Mesodermal cell (in vitro differentiated cells): ENCODE data around the gene TTC23.

ENCODE experiments used
- H3K27ac ChIP-seq: 2 replicates; pipeline ENCODE4 v1.7.0; 2013; ENCODE audit warnings: mild to moderate bottlenecking, low read depth, low read length, moderate library complexity; ENCODE audit not compliant: severe bottlenecking
- H3K36me3 ChIP-seq: 2 replicates; pipeline ENCODE4 v1.7.1; 2013; ENCODE audit warnings: mild to moderate bottlenecking, low read length, moderate library complexity; ENCODE audit not compliant: control insufficient read depth, insufficient read depth
- H3K4me1 ChIP-seq: one replicate; pipeline ENCODE4 v1.7.1; 2013; ENCODE audit warnings: mild to moderate bottlenecking, low read length; ENCODE audit not compliant: insufficient read depth, control insufficient read depth, poor library complexity, severe bottlenecking
- H3K4me3 ChIP-seq: 2 replicates; pipeline ENCODE4 v1.7.0; 2013; ENCODE audit warnings: low read length, control low read depth, mild to moderate bottlenecking; ENCODE audit not compliant: insufficient read depth, poor library complexity, severe bottlenecking; ENCODE audit errors: extremely low read depth
- H3K9me3 ChIP-seq: 2 replicates; pipeline ENCODE4 v1.7.1; 2013; ENCODE audit warnings: mild to moderate bottlenecking, low read length, moderate library complexity; ENCODE audit not compliant: control insufficient read depth
- WGBS, 2 experiments: methylation state at CpG; one replicate each; pipeline ENCODE4 v1.1.5; 2013; ENCODE audit warnings: missing lambda C conversion rate in 2 of 2; ENCODE audit not compliant: insufficient coverage in 2 of 2; 5-methylcytosine and 5-hydroxymethylcytosine counted together

Gene TTC23

DNA sequence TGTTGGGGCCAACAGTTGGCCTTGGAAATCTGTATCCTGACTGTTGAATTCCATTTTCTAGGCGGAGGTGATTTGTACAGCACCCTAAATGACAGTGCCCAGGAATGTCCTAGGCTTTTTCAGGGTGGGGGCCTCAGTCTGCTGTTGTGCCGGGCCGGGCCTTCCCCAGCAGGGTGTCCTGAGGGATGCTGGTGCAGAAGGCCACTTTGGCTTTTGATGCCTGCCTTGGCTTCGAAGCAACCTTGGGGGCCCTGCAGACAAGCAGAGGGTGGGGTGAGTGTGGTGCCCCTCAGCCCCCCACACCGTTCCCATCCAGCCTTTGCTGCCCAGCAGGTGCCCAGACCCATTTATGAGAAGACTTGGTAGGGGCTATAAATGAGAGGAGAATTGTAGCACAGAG lies 111.5 kb downstream of the TTC23 start:
- Histone ChIP-seq H3K4me3 (no peak overlapping the region), H3K27ac (no peak overlapping the region), H3K9me3 (no peaks in the 10 kb centered on the region), H3K4me1 (peaks cover 16% of the 10 kb centered on the region), H3K36me3 (peaks cover 47% of the 10 kb centered on the region)
- WGBS, 2 experiments = 100% methylated on average over 1 to 3 of the region's 5 CpGs

DNA sequence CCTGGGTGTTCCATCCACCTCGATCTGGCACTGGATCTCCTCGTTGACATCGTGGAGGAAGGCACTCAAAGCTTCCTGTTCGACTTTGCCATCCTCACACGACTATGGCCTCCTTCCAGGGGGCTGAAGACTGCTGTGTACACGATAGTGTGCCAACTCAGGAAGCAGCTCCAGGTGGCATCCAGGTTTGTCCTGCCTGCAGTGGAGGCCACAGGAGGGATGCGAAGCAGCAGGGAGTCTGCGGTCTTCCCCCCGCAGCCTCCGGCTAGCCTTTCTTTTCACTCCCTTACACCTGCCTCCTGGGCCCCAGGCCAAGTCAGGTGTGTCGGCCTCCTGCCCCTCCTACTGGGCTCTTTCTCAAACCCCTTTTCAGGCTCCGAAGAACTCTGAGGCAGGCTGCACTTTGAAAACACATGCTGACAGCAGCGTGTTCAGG lies 112.3 kb downstream of the TTC23 start:
- Histone ChIP-seq H3K9me3 (no peaks in the 10 kb centered on the region), H3K4me1 (peaks cover 9% of the 10 kb centered on the region), H3K27ac (no peak overlapping the region), H3K36me3 (peaks cover 54% of the 10 kb centered on the region), H3K4me3 (no peak overlapping the region)
- WGBS, 2 experiments = 92 to 95% methylated on average over 13 of the region's 13 CpGs

DNA sequence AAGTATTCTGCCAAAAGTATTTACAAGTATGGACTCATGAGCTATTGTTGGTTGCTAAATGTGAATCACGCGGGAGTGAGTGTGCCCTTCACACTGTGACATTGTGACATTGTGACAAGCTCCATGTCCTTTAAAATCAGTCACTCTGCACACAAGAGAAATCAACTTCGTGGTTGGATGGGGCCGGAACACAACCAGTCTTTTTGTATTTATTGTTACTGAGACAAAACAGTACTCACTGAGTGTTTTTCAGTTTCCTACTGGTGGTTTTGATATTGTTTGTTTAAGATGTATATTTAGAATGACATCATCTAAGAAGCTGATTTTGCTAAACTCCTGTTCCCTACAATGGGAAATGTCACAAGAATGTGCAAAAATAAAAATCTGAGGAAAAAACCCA lies 114.2 kb downstream of the TTC23 start:
- Histone ChIP-seq H3K27ac (no peak overlapping the region), H3K4me3 (no peak overlapping the region), H3K9me3 (no peaks in the 10 kb centered on the region), H3K36me3 (peaks cover 73% of the 10 kb centered on the region), H3K4me1 (peaks cover 5% of the 10 kb centered on the region)
- WGBS, 2 experiments = 96 to 100% methylated on average over 2 to 3 of the region's 4 CpGs

DNA sequence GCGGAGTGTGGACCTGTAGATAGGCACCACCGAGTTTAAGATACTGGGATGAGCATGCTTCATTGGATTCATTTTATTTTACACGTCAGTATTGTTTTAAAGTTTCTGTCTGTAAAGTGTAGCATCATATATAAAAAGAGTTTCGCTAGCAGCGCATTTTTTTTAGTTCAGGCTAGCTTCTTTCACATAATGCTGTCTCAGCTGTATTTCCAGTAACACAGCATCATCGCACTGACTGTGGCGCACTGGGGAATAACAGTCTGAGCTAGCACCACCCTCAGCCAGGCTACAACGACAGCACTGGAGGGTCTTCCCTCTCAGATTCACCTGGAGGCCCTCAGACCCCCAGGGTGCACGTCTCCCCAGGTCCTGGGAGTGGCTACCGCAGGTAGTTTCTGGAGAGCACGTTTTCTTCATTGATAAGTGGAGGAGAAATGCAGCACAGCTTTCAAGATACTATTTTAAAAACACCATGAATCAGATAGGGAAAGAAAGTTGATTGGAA lies 115.0 kb downstream of the TTC23 start:
- WGBS, 2 experiments = 83 to 88% methylated on average over 6 to 8 of the region's 11 CpGs

DNA sequence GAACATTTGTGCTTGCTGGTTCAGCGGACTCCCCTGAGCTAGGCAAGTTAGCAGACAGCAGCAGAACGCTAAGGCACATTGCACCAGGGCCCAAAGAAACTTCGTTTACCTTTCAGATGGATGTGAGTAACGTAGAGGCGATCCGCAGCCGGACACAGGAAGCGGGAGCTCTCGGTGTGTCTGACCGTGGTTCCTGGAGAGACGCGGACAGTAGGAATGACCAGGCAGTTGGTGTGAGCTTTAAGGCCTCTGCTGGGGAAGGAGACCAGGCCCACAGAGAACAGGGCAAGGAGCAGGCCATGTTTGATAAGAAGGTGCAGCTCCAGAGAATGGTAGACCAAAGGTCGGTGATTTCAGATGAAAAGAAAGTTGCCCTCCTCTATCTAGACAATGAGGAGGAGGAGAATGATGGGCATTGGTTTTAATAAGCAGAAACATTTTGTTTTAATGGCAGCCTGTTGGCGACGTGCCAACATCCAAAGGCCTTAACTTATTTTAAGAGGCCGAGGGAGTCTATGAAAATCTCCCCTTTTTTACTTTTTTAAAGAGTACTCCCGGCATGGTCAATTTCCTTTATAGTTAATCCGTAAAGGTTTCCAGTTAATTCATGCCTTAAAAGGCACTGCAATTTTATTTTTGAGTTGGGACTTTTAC lies 116.6 kb downstream of the TTC23 start:
- 95 to 96% methylated on average over 16 to 17 of the region's 18 CpGs for WGBS, 2 experiments
- H3K4me3 ChIP-seq = no peak overlapping the region
- H3K4me1 ChIP-seq = no peaks in the 10 kb centered on the region
- H3K27ac ChIP-seq = no peak overlapping the region
- H3K36me3 ChIP-seq = peaks cover 79% of the 10 kb centered on the region
- no peaks in the 10 kb centered on the region for H3K9me3 ChIP-seq

More for the DNA sequence above, 115.0 kb downstream of the TTC23 start:
- peaks cover 78% of the 10 kb centered on the region for H3K36me3 ChIP-seq
- no peak overlapping the region for H3K27ac ChIP-seq
- H3K9me3 ChIP-seq = no peaks in the 10 kb centered on the region
- peaks cover 5% of the 10 kb centered on the region for H3K4me1 ChIP-seq
- H3K4me3 ChIP-seq = no peak overlapping the region

DNA sequence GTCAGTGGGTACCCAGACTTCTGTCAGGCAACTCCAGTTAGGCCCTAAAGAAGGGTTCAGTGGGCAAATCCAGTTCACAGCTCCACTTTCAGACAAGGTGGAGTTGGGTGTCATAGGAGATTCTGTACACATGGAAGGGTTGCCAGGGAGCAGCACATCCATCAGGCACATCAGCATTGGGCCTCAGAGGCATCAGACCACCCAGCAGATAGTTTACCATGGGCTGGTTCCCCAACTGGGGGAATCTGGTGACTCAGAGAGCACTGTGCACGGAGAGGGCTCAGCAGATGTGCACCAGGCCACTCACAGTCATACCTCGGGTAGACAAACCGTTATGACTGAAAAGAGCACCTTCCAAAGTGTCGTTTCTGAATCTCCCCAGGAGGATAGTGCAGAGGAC lies 117.3 kb downstream of the TTC23 start:
- H3K4me1 ChIP-seq = no peaks in the 10 kb centered on the region
- 93 to 96% methylated on average over 4 of the region's 4 CpGs for WGBS, 2 experiments
- no peak overlapping the region for H3K4me3 ChIP-seq
- H3K36me3 ChIP-seq = peaks cover 79% of the 10 kb centered on the region
- no peaks in the 10 kb centered on the region for H3K9me3 ChIP-seq
- H3K27ac ChIP-seq = no peak overlapping the region

DNA sequence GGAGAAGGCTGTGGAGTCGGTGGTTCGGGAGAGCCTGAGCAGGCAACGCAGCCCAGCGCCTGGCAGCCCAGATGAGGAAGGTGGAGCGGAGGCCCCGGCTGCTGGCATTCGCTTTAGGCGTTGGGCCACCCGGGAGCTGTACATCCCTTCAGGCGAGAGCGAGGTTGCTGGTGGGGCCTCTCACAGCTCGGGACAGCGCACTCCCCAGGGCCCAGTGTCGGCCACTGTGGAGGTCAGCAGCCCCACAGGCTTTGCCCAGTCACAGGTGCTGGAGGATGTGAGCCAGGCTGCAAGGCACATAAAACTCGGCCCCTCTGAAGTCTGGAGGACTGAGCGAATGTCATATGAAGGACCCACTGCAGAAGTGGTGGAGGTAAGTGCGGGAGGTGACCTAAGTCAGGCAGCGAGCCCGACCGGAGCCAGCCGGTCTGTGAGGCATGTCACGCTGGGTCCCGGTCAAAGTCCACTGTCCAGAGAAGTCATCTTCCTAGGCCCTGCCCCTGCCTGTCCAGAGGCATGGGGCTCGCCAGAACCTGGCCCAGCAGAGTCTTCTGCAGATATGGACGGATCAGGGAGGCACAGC lies 117.8 kb downstream of the TTC23 start:
- Histone ChIP-seq H3K4me3 (no peak overlapping the region), H3K9me3 (no peaks in the 10 kb centered on the region), H3K36me3 (peaks cover 79% of the 10 kb centered on the region), H3K4me1 (peaks cover 2% of the 10 kb centered on the region), H3K27ac (no peak overlapping the region)
- WGBS, 2 experiments = 95% methylated on average over 19 to 25 of the region's 25 CpGs

DNA sequence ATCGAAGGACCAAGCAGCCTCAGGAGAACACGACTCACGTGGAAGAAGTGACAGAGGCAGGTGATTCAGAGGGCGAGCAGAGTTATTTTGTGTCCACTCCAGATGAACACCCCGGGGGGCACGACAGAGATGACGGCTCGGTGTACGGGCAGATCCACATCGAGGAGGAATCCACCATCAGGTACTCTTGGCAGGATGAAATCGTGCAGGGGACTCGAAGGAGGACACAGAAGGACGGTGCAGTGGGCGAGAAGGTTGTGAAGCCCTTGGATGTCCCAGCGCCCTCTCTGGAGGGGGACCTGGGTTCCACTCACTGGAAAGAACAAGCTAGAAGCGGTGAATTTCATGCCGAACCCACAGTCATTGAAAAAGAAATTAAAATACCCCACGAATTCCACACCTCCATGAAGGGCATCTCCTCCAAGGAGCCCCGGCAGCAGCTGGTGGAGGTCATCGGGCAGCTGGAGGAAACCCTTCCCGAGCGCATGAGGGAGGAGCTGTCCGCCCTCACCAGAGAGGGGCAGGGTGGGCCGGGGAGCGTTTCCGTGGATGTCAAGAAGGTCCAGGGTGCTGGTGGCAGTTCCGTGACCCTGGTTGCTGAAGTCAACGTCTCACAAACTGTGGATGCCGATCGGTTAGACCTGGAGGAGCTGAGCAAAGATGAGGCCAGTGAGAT lies 118.5 kb downstream of the TTC23 start:
- no peaks in the 10 kb centered on the region for H3K9me3 ChIP-seq
- H3K4me1 ChIP-seq = peaks cover 8% of the 10 kb centered on the region
- H3K27ac ChIP-seq = no peak overlapping the region
- H3K4me3 ChIP-seq = no peak overlapping the region
- H3K36me3 ChIP-seq = peaks cover 81% of the 10 kb centered on the region
- 97 to 98% methylated on average over 27 to 30 of the region's 30 CpGs for WGBS, 2 experiments

DNA sequence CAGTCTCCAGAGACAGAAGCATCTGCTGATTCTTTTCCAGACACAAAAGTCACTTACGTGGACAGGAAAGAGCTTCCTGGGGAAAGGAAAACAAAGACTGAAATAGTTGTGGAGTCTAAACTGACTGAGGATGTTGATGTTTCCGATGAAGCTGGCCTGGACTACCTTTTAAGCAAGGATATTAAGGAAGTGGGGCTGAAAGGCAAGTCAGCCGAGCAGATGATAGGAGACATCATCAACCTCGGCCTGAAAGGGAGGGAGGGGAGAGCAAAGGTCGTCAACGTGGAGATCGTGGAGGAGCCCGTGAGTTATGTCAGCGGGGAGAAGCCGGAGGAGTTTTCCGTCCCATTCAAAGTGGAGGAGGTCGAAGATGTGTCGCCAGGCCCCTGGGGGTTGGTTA lies 119.1 kb downstream of the TTC23 start:
- Histone ChIP-seq H3K27ac (no peak overlapping the region), H3K36me3 (peaks cover 81% of the 10 kb centered on the region), H3K9me3 (no peaks in the 10 kb centered on the region), H3K4me1 (peaks cover 14% of the 10 kb centered on the region), H3K4me3 (no peak overlapping the region)
- WGBS, 2 experiments = 94 to 95% methylated on average over 13 of the region's 13 CpGs

DNA sequence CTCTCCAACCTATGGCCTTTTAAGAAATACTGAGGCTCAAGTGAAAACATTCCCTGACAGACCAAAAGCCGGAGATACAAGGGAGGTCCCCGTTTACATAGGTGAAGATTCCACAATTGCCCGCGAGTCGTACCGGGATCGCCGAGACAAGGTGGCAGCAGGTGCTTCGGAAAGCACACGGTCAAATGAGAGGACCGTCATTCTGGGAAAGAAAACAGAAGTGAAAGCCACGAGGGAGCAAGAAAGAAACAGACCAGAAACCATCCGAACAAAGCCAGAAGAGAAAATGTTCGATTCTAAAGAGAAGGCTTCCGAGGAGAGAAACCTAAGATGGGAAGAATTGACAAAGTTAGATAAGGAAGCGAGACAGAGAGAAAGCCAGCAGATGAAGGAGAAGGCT lies 119.7 kb downstream of the TTC23 start:
- Histone ChIP-seq H3K36me3 (peaks cover 80% of the 10 kb centered on the region), H3K9me3 (no peaks in the 10 kb centered on the region), H3K4me1 (peaks cover 21% of the 10 kb centered on the region), H3K4me3 (no peak overlapping the region), H3K27ac (no peak overlapping the region)
- 94 to 98% methylated on average over 16 of the region's 16 CpGs for WGBS, 2 experiments

DNA sequence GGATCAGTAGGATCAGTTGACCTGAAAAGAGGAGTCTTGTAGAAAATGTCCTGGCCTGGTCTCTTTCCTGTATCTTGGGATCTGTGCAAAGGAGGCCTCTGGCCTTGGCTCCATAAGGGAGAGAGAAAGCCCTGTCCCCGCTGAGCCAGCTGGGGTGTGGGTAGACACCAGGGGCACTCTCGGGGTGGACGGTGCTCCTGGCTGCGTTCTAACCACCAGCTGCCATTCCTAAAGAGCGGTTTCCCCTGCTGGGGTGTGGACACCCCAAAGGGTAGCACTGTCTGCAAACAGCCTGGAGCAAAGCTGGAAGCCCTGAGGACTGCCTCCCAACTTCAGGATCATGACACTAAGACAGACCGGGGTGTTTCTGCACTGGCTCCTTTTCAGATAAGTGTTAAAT lies 121.0 kb downstream of the TTC23 start:
- Histone ChIP-seq H3K27ac (no peak overlapping the region), H3K9me3 (no peaks in the 10 kb centered on the region), H3K4me3 (no peak overlapping the region), H3K36me3 (peaks cover 69% of the 10 kb centered on the region), H3K4me1 (peaks cover 30% of the 10 kb centered on the region)
- 88 to 97% methylated on average over 5 to 6 of the region's 6 CpGs for WGBS, 2 experiments
